GM12878 (cell line): ENCODE data around the gene DENND1A. TPM values are rescaled to one million over a fixed set of nuclear protein-coding genes. Genes with fewer than 3 reads are reported as not detected.

ENCODE experiments used
- BCL11A ChIP-seq: IDR thresholded peaks from 2 replicates; pipeline ENCODE4 v1.6.1; 2011; ENCODE audit warnings: low read depth, low read length
- CBFB ChIP-seq: IDR thresholded peaks from 2 replicates; pipeline ENCODE4 v1.6.1; 2016; ENCODE audit warnings: antibody characterized with exemption, low read depth
- CREM ChIP-seq: IDR thresholded peaks from 2 replicates; pipeline ENCODE4 v1.6.1; 2014; ENCODE audit warnings: antibody characterized with exemption, low read depth
- EED ChIP-seq: sonication (generic); IDR thresholded peaks from 2 replicates; pipeline ENCODE4 v1.6.1; 2016; ENCODE audit warnings: antibody characterized with exemption, low read depth
- ETV6 ChIP-seq, 2 experiments: fragments of 450-650 bp in 1 of 2; IDR thresholded peaks in 1 of 2; conservative IDR thresholded peaks in 1 of 2; 2 replicates each; pipeline ENCODE4 v1.6.1; 2014; ENCODE audit warnings: antibody characterized with exemption in 1 of 2, borderline replicate concordance in 1 of 2, low read depth in 1 of 2, mild to moderate bottlenecking in 1 of 2, moderate library complexity in 1 of 2
- FOXM1 ChIP-seq: IDR thresholded peaks from 2 replicates; pipeline ENCODE4 v1.6.1; 2012; ENCODE audit warnings: low read depth, mild to moderate bottlenecking, inconsistent platforms, low read length, moderate library complexity
- GABPA ChIP-seq: IDR thresholded peaks from 2 replicates; pipeline ENCODE4 v1.6.1; 2014; ENCODE audit warnings: antibody characterized with exemption, low read depth, mild to moderate bottlenecking, inconsistent platforms
- HDAC2 ChIP-seq: fragments of 200-600 bp; sonication (generic); IDR thresholded peaks from 2 replicates; pipeline ENCODE4 v1.6.1; 2017
- IKZF2 ChIP-seq, 2 experiments: fragments of 450-650 bp; IDR thresholded peaks; 2 replicates each; pipeline ENCODE4 v1.6.1; 2017; ENCODE audit warnings: mild to moderate bottlenecking in 2 of 2, moderate library complexity in 2 of 2
- JUNB ChIP-seq: IDR thresholded peaks from 2 replicates; pipeline ENCODE4 v1.6.1; 2016; ENCODE audit warnings: antibody characterized with exemption, mild to moderate bottlenecking
- MTA2 ChIP-seq: fragments of 450-650 bp; IDR thresholded peaks from 2 replicates; pipeline ENCODE4 v1.6.1; 2016; ENCODE audit warnings: low read depth, mild to moderate bottlenecking, moderate library complexity
- MTA3 ChIP-seq: IDR thresholded peaks from 2 replicates; pipeline ENCODE4 v1.6.1; 2012; ENCODE audit warnings: low read length, inconsistent platforms, borderline replicate concordance
- NBN ChIP-seq: fragments of 450-650 bp; IDR thresholded peaks from 2 replicates; pipeline ENCODE4 v1.6.1; 2016
- NFIC ChIP-seq: IDR thresholded peaks from 2 replicates; pipeline ENCODE4 v1.6.1; 2012; ENCODE audit warnings: low read depth, mild to moderate bottlenecking, inconsistent platforms, low read length, moderate library complexity
- NR2C1 ChIP-seq: fragments of 450-650 bp; IDR thresholded peaks from 2 replicates; pipeline ENCODE4 v1.6.1; 2017; ENCODE audit warnings: antibody characterized with exemption, mild to moderate bottlenecking, moderate library complexity
- RUNX3 ChIP-seq: IDR thresholded peaks from 2 replicates; pipeline ENCODE4 v1.6.1; 2012; ENCODE audit warnings: low read length, inconsistent platforms
- SMARCA5 ChIP-seq: fragments of 450-650 bp; IDR thresholded peaks from 2 replicates; pipeline ENCODE4 v1.6.1; 2017; ENCODE audit warnings: mild to moderate bottlenecking
- TCF7 ChIP-seq: IDR thresholded peaks from 2 replicates; pipeline ENCODE4 v1.6.1; 2014; ENCODE audit warnings: antibody characterized with exemption, borderline replicate concordance
- ZNF384 ChIP-seq: IDR thresholded peaks from 2 replicates; pipeline ENCODE4 v1.6.1; 2012; ENCODE audit warnings: low read depth, mild to moderate bottlenecking, low read length, improper control_type of control experiment, borderline replicate concordance
- polyA plus RNA-seq, 11 experiments: library from polyadenylated mRNA; depleted of rRNA in 4 of 11; unstranded in 6 of 11; stranded (reverse) in 5 of 11; fragments of >200 nt; fragmentation: Nextera tagmentation in 4 of 11; fragmentation: Illumina TruSeq in 1 of 11; extraction: Ambion mirVana in 4 of 11; extraction: Trizol in 1 of 11; gene quantifications; 1 replicate in 1 of 11; 2 replicates in 10 of 11; pipeline versions ENCODE4 v1.2.1 to v1.2.3, GENCODE V29; 2011 to 2016; ENCODE audit warnings: inconsistent platforms in 2 of 11, missing spikeins in 2 of 11, low read depth in 1 of 11
- total RNA-seq, 4 experiments: library from RNA; depleted of rRNA in 3 of 4; stranded (reverse); fragments of >200 nt in 3 of 4; fragmentation: Illumina TruSeq in 1 of 4; extraction: Trizol in 1 of 4; gene quantifications; 2 replicates each; pipeline versions ENCODE4 v1.2.1 to v1.2.3, GENCODE V29; 2013 to 2021
- TF ChIP-seq, protein P1 (sequence below): fragments of 450-650 bp; IDR thresholded peaks from 2 replicates; pipeline ENCODE4 v1.6.1; 2016; ENCODE audit warnings: mild to moderate bottlenecking
- TF ChIP-seq, protein P2 (sequence below): IDR thresholded peaks from 2 replicates; pipeline ENCODE4 v1.6.1; 2011; ENCODE audit warnings: borderline replicate concordance, low read depth, mild to moderate bottlenecking, moderate library complexity, mixed read lengths, low read length; ENCODE audit not compliant: insufficient read depth; ENCODE audit errors: extremely low read length
- TF ChIP-seq, protein P3 (sequence below): fragments of 450-650 bp; IDR thresholded peaks from 2 replicates; pipeline ENCODE4 v1.6.1; 2017; ENCODE audit warnings: mild to moderate bottlenecking, low read depth, inconsistent platforms; ENCODE audit not compliant: poor library complexity, severe bottlenecking
- TF ChIP-seq, protein P4 (sequence below): fragments of 450-650 bp; IDR thresholded peaks from 2 replicates; pipeline ENCODE4 v1.6.1; 2017; ENCODE audit warnings: antibody characterized with exemption, mild to moderate bottlenecking, moderate library complexity
- TF ChIP-seq, protein P5 (sequence below): fragments of 450-650 bp; IDR thresholded peaks from 2 replicates; pipeline ENCODE4 v1.6.1; 2016; ENCODE audit warnings: mild to moderate bottlenecking

DENND1A gene
- total and polyA plus RNA-seq, 10 of the 15 experiments (the other 5 are each of a cell fraction or from before 2014, with no cell fraction given): 14.1 to 48.6 (median 35.2) TPM

DNA sequence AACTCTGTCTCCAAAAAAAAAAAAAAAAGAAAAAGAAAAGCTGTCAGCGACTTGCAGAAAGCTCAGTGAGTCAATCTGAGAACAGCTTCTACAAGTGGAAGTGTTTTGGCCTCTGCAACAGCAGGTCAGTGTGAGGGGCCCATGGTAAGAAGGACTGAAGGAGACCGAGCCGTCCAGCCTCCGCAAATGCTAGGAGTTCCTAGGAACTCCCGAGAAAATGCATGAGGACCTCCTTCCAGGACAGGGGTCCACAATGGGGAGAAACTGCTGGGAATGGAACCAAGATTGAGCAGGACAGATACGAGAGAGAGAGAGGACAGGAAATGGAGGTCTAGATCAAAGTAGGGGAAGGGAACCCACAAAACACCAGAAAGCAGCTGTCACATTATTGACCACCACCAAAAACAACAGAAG lies 393.5 kb downstream of the DENND1A start (continued):
- TF ChIP-seq, protein P1, sequence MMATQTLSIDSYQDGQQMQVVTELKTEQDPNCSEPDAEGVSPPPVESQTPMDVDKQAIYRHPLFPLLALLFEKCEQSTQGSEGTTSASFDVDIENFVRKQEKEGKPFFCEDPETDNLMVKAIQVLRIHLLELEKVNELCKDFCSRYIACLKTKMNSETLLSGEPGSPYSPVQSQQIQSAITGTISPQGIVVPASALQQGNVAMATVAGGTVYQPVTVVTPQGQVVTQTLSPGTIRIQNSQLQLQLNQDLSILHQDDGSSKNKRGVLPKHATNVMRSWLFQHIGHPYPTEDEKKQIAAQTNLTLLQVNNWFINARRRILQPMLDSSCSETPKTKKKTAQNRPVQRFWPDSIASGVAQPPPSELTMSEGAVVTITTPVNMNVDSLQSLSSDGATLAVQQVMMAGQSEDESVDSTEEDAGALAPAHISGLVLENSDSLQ: peak; percentile 36; the same call in 1 of the 2 replicates
- TF ChIP-seq TCF7: peak; percentile 87; the same call in 1 of the 2 replicates
- TF ChIP-seq, protein P2, sequence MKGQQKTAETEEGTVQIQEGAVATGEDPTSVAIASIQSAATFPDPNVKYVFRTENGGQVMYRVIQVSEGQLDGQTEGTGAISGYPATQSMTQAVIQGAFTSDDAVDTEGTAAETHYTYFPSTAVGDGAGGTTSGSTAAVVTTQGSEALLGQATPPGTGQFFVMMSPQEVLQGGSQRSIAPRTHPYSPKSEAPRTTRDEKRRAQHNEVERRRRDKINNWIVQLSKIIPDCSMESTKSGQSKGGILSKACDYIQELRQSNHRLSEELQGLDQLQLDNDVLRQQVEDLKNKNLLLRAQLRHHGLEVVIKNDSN: no peak
- TF ChIP-seq NR2C1: no peak
- 0 out of 2 replicates have a peak, but pooled peaks have one; percentile 53 for TF ChIP-seq MTA3
- peak; percentile 55; the same call in 1 of the 2 replicates for TF ChIP-seq NBN
- TF ChIP-seq, protein P3, sequence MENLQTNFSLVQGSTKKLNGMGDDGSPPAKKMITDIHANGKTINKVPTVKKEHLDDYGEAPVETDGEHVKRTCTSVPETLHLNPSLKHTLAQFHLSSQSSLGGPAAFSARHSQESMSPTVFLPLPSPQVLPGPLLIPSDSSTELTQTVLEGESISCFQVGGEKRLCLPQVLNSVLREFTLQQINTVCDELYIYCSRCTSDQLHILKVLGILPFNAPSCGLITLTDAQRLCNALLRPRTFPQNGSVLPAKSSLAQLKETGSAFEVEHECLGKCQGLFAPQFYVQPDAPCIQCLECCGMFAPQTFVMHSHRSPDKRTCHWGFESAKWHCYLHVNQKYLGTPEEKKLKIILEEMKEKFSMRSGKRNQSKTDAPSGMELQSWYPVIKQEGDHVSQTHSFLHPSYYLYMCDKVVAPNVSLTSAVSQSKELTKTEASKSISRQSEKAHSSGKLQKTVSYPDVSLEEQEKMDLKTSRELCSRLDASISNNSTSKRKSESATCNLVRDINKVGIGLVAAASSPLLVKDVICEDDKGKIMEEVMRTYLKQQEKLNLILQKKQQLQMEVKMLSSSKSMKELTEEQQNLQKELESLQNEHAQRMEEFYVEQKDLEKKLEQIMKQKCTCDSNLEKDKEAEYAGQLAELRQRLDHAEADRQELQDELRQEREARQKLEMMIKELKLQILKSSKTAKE: peak; percentile 24
- TF ChIP-seq NFIC: peak; percentile 72
- TF ChIP-seq MTA2: peak; percentile 54
- TF ChIP-seq ZNF384: peak; percentile 51; the same call in 1 of the 2 replicates
- peak; percentile 93 for TF ChIP-seq RUNX3
- TF ChIP-seq IKZF2 (IDR thresholded peaks at IDR 0.05): peak; percentile 50 to 71; a peak in 2 of 4 replicates
- peak; percentile 38; the same call in 1 of the 2 replicates for TF ChIP-seq EED
- TF ChIP-seq CBFB: 0 out of 2 replicates have a peak, but pooled peaks have one; percentile 59
- TF ChIP-seq FOXM1: 0 out of 2 replicates have a peak, but pooled peaks have one; percentile 55
- peak in 1 of 2 experiments; percentile 70; a peak in 2 of 4 replicates for TF ChIP-seq ETV6 (conservative IDR thresholded peaks at IDR 0.05 in 1 of 2, IDR thresholded peaks at IDR 0.05 in 1 of 2; ENCODE audit: borderline replicate concordance in 1 of 2, low read depth in 1 of 2)
- TF ChIP-seq CREM: 0 out of 2 replicates have a peak, but pooled peaks have one; percentile 33
- no peak for TF ChIP-seq HDAC2
- 0 out of 2 replicates have a peak, but pooled peaks have one; percentile 19 for TF ChIP-seq GABPA
- TF ChIP-seq JUNB: peak; percentile 80
- TF ChIP-seq SMARCA5: no peak
- TF ChIP-seq, protein P4, sequence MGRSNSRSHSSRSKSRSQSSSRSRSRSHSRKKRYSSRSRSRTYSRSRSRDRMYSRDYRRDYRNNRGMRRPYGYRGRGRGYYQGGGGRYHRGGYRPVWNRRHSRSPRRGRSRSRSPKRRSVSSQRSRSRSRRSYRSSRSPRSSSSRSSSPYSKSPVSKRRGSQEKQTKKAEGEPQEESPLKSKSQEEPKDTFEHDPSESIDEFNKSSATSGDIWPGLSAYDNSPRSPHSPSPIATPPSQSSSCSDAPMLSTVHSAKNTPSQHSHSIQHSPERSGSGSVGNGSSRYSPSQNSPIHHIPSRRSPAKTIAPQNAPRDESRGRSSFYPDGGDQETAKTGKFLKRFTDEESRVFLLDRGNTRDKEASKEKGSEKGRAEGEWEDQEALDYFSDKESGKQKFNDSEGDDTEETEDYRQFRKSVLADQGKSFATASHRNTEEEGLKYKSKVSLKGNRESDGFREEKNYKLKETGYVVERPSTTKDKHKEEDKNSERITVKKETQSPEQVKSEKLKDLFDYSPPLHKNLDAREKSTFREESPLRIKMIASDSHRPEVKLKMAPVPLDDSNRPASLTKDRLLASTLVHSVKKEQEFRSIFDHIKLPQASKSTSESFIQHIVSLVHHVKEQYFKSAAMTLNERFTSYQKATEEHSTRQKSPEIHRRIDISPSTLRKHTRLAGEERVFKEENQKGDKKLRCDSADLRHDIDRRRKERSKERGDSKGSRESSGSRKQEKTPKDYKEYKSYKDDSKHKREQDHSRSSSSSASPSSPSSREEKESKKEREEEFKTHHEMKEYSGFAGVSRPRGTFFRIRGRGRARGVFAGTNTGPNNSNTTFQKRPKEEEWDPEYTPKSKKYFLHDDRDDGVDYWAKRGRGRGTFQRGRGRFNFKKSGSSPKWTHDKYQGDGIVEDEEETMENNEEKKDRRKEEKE: no peak
- TF ChIP-seq, protein P5, sequence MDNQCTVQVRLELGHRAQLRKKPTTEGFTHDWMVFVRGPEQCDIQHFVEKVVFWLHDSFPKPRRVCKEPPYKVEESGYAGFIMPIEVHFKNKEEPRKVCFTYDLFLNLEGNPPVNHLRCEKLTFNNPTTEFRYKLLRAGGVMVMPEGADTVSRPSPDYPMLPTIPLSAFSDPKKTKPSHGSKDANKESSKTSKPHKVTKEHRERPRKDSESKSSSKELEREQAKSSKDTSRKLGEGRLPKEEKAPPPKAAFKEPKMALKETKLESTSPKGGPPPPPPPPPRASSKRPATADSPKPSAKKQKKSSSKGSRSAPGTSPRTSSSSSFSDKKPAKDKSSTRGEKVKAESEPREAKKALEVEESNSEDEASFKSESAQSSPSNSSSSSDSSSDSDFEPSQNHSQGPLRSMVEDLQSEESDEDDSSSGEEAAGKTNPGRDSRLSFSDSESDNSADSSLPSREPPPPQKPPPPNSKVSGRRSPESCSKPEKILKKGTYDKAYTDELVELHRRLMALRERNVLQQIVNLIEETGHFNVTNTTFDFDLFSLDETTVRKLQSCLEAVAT: 0 out of 2 replicates have a peak, but pooled peaks have one; percentile 31
- peak; percentile 40; the same call in 1 of the 2 replicates for TF ChIP-seq BCL11A
